ENCODE measurements around the gene ZNF804A.

DNA sequence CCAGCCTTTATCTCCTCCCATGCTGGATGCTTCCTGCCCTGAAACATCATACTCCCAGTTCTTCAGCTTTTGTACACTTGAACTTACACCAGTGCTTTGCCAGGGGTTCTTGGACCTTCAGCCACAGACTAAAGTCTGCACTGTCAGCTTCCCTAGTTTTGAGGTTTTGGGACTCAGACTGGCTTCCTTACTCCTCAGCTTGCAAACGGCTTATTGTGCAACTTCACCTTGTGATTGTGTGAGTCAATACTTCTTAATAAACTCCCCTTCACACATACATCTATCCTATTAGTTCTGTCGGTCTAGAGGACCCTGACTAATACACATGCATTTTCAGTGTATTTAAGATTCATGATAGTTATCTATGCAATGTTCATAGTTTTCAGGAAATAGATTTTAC is 35.8 kb upstream of the ZNF804A start:
- TF ChIP-seq, protein P1, sequence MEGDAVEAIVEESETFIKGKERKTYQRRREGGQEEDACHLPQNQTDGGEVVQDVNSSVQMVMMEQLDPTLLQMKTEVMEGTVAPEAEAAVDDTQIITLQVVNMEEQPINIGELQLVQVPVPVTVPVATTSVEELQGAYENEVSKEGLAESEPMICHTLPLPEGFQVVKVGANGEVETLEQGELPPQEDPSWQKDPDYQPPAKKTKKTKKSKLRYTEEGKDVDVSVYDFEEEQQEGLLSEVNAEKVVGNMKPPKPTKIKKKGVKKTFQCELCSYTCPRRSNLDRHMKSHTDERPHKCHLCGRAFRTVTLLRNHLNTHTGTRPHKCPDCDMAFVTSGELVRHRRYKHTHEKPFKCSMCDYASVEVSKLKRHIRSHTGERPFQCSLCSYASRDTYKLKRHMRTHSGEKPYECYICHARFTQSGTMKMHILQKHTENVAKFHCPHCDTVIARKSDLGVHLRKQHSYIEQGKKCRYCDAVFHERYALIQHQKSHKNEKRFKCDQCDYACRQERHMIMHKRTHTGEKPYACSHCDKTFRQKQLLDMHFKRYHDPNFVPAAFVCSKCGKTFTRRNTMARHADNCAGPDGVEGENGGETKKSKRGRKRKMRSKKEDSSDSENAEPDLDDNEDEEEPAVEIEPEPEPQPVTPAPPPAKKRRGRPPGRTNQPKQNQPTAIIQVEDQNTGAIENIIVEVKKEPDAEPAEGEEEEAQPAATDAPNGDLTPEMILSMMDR (IDR thresholded peaks at IDR 0.05), result no peak
- TF ChIP-seq POLR2AphosphoS5 (IDR thresholded peaks at IDR 0.05), result no peak
